ENCODE measurements around the gene RABGGTA. TPM values are rescaled to one million over a fixed set of nuclear protein-coding genes. Genes with fewer than 3 reads are reported as not detected.

RABGGTA gene
- total and polyA plus RNA-seq, 4 donors, result 17.1 to 40.0 (median 22.6) TPM

- Histone ChIP-seq H3K27ac (ENCODE audit: low read depth in 1 of 2, low read length in 2 of 2) (no peak overlapping the region), H3K36me3 (ENCODE audit: control insufficient read depth in 1 of 2, insufficient read depth in 2 of 2, low read length in 1 of 2) (peaks cover 0 to 4% of the 10 kb centered on the region in 2 donors), H3K27me3 (ENCODE audit: control insufficient read depth in 1 of 2, insufficient read depth in 2 of 2, low read length in 1 of 2) (no peaks in the 10 kb centered on the region), H3K9me3 (ENCODE audit: control insufficient read depth, low read length) (no peaks in the 10 kb centered on the region), H3K4me3 (ENCODE audit: low read length in 2 of 2) (no peak overlapping the region), H3K4me1 (ENCODE audit: control insufficient read depth in 1 of 2, insufficient read depth in 2 of 2, low read length in 2 of 2) (no peaks in the 10 kb centered on the region)
- ATAC-seq (ENCODE audit: low FRiP score), result no peak
- intact Hi-C loops (cut with DNase I), result no loop called here
- peak in 1 of 2 donors; percentile 67 for DNase-seq
- WGBS, 2 donors, result 81 to 87% methylated on average over 18 of the region's 18 CpGs
Measured at GRCh38 chr14:24266344-24267244, 4.8 kb downstream of the RABGGTA start.

- peaks cover 0 to 4% of the 10 kb centered on the region in 2 donors for H3K36me3 ChIP-seq (ENCODE audit: control insufficient read depth in 1 of 2, insufficient read depth in 2 of 2, low read length in 1 of 2)
- H3K9me3 ChIP-seq (ENCODE audit: control insufficient read depth, low read length), result no peaks in the 10 kb centered on the region
- H3K4me1 ChIP-seq (ENCODE audit: control insufficient read depth in 1 of 2, insufficient read depth in 2 of 2, low read length in 2 of 2), result no peaks in the 10 kb centered on the region
- DNase-seq, result peak in 1 of 2 donors; percentile 69
- H3K27me3 ChIP-seq (ENCODE audit: control insufficient read depth in 1 of 2, insufficient read depth in 2 of 2, low read length in 1 of 2), result no peaks in the 10 kb centered on the region
- no peak overlapping the region for H3K27ac ChIP-seq (ENCODE audit: low read depth in 1 of 2, low read length in 2 of 2)
- intact Hi-C loops (cut with DNase I), result no loop called here
- no peak for ATAC-seq (ENCODE audit: low FRiP score)
- 77% methylated on average over 6 of the region's 6 CpGs for WGBS, 2 donors
- no peak overlapping the region for H3K4me3 ChIP-seq (ENCODE audit: low read length in 2 of 2)
Measured at GRCh38 chr14:24264298-24264697, 7.1 kb downstream of the RABGGTA start.

GRCh38 chr14:24263848-24264247 lies 7.5 kb downstream of the RABGGTA start:
- no peaks in the 10 kb centered on the region for H3K4me1 ChIP-seq (ENCODE audit: control insufficient read depth in 1 of 2, insufficient read depth in 2 of 2, low read length in 2 of 2)
- no peaks in the 10 kb centered on the region for H3K27me3 ChIP-seq (ENCODE audit: control insufficient read depth in 1 of 2, insufficient read depth in 2 of 2, low read length in 1 of 2)
- DNase-seq (no peak), ATAC-seq (ENCODE audit: low FRiP score) (no peak)
- intact Hi-C loops (cut with DNase I), result no loop called here
- H3K27ac ChIP-seq (ENCODE audit: low read depth in 1 of 2, low read length in 2 of 2), result no peak overlapping the region
- H3K36me3 ChIP-seq (ENCODE audit: control insufficient read depth in 1 of 2, insufficient read depth in 2 of 2, low read length in 1 of 2), result peaks cover 0 to 4% of the 10 kb centered on the region in 2 donors
- 71 to 85% methylated on average over 6 of the region's 6 CpGs for WGBS, 2 donors
- H3K4me3 ChIP-seq (ENCODE audit: low read length in 2 of 2), result no peak overlapping the region
- no peaks in the 10 kb centered on the region for H3K9me3 ChIP-seq (ENCODE audit: control insufficient read depth, low read length)

- H3K4me1 ChIP-seq (ENCODE audit: control insufficient read depth in 1 of 2, insufficient read depth in 2 of 2, low read length in 2 of 2), result no peaks in the 10 kb centered on the region
Measured at GRCh38 chr14:24262821-24263733, 8.3 kb downstream of the RABGGTA start, which contains the start of gene TGM1. Gene TGM1 (minus strand): TSS chr14:24263177. CDS start chr14:24262352, 825 bp downstream.

GRCh38 chr14:24261969-24262327 lies 9.4 kb downstream of the RABGGTA start:
- H3K27me3 ChIP-seq (ENCODE audit: control insufficient read depth in 1 of 2, insufficient read depth in 2 of 2, low read length in 1 of 2), result no peaks in the 10 kb centered on the region
- 90% methylated on average over 19 of the region's 19 CpGs for WGBS, 2 donors
- ATAC-seq (ENCODE audit: low FRiP score) (no peak), DNase-seq (peak in 1 of 2 donors; percentile 68)
- peaks cover 0 to 1% of the 10 kb centered on the region in 2 donors for H3K36me3 ChIP-seq (ENCODE audit: control insufficient read depth in 1 of 2, insufficient read depth in 2 of 2, low read length in 1 of 2)
- no peaks in the 10 kb centered on the region for H3K4me1 ChIP-seq (ENCODE audit: control insufficient read depth in 1 of 2, insufficient read depth in 2 of 2, low read length in 2 of 2)
- no peak overlapping the region for H3K27ac ChIP-seq (ENCODE audit: low read depth in 1 of 2, low read length in 2 of 2)
- H3K9me3 ChIP-seq (ENCODE audit: control insufficient read depth, low read length), result no peaks in the 10 kb centered on the region
- no peak overlapping the region for H3K4me3 ChIP-seq (ENCODE audit: low read length in 2 of 2)
- intact Hi-C loops (cut with DNase I), result no loop called here

More at GRCh38 chr14:24262821-24263733, 8.3 kb downstream of the RABGGTA start, which contains the start of gene TGM1:
- intact Hi-C loops (cut with DNase I), result no loop called here
- no peaks in the 10 kb centered on the region for H3K9me3 ChIP-seq (ENCODE audit: control insufficient read depth, low read length)
- peaks cover 0 to 4% of the 10 kb centered on the region in 2 donors for H3K36me3 ChIP-seq (ENCODE audit: control insufficient read depth in 1 of 2, insufficient read depth in 2 of 2, low read length in 1 of 2)
- H3K4me3 ChIP-seq (ENCODE audit: low read length in 2 of 2), result no peak within 1 kb of the TSS
- 70 to 80% methylated on average over 14 of the region's 14 CpGs for WGBS, 2 donors
- no peak for ATAC-seq (ENCODE audit: low FRiP score)
- no peaks in the 10 kb centered on the region for H3K27me3 ChIP-seq (ENCODE audit: control insufficient read depth in 1 of 2, insufficient read depth in 2 of 2, low read length in 1 of 2)
- no peak within 1 kb of the TSS for H3K27ac ChIP-seq (ENCODE audit: low read depth in 1 of 2, low read length in 2 of 2)
- peak in 1 of 2 donors; percentile 51 for DNase-seq

GRCh38 chr14:24261256-24261968 lies 10.0 kb downstream of the RABGGTA start:
- no peak overlapping the region for H3K27ac ChIP-seq (ENCODE audit: low read depth in 1 of 2, low read length in 2 of 2)
- H3K4me1 ChIP-seq (ENCODE audit: control insufficient read depth in 1 of 2, insufficient read depth in 2 of 2, low read length in 2 of 2), result no peaks in the 10 kb centered on the region
- H3K27me3 ChIP-seq (ENCODE audit: control insufficient read depth in 1 of 2, insufficient read depth in 2 of 2, low read length in 1 of 2), result no peaks in the 10 kb centered on the region
- WGBS, 2 donors, result 90 to 91% methylated on average over 20 of the region's 20 CpGs
- peak in 1 of 2 donors; percentile 75 for DNase-seq
- intact Hi-C loops (cut with DNase I), result no loop called here
- H3K9me3 ChIP-seq (ENCODE audit: control insufficient read depth, low read length), result no peaks in the 10 kb centered on the region
- no peak for ATAC-seq (ENCODE audit: low FRiP score)
- peaks cover 0 to 1% of the 10 kb centered on the region in 2 donors for H3K36me3 ChIP-seq (ENCODE audit: control insufficient read depth in 1 of 2, insufficient read depth in 2 of 2, low read length in 1 of 2)
- no peak overlapping the region for H3K4me3 ChIP-seq (ENCODE audit: low read length in 2 of 2)

GRCh38 chr14:24260780-24261157 lies 10.6 kb downstream of the RABGGTA start:
- H3K36me3 ChIP-seq (ENCODE audit: control insufficient read depth in 1 of 2, insufficient read depth in 2 of 2, low read length in 1 of 2), result peaks cover 0 to 1% of the 10 kb centered on the region in 2 donors
- no peaks in the 10 kb centered on the region for H3K27me3 ChIP-seq (ENCODE audit: control insufficient read depth in 1 of 2, insufficient read depth in 2 of 2, low read length in 1 of 2)
- H3K4me1 ChIP-seq (ENCODE audit: control insufficient read depth in 1 of 2, insufficient read depth in 2 of 2, low read length in 2 of 2), result no peaks in the 10 kb centered on the region
- DNase-seq, result no peak
- no peaks in the 10 kb centered on the region for H3K9me3 ChIP-seq (ENCODE audit: control insufficient read depth, low read length)
- WGBS, 2 donors, result 78 to 83% methylated on average over 4 of the region's 4 CpGs
- H3K27ac ChIP-seq (ENCODE audit: low read depth in 1 of 2, low read length in 2 of 2), result no peak overlapping the region
- no peak for ATAC-seq (ENCODE audit: low FRiP score)
- no peak overlapping the region for H3K4me3 ChIP-seq (ENCODE audit: low read length in 2 of 2)
- intact Hi-C loops (cut with DNase I), result no loop called here
